Thyroid gland (tissue), 4 donors: Measurements from ENCODE around the gene SERPINB2. TPM values are rescaled to one million over a fixed set of nuclear protein-coding genes. Genes with fewer than 3 reads are reported as not detected.

Experiments used
- DNase-seq, 2 donors: peaks; one replicate each; pipeline ENCODE4 v3.0.0-alpha.2; 2019
- H3K27ac ChIP-seq, 3 donors: fragments of 200-600 bp; sonication (generic); 1 replicate in 2 of 3; 2 replicates in 1 of 3; pipeline ENCODE4 v1.5.1; 2016 to 2019; ENCODE audit warnings: mild to moderate bottlenecking in 1 of 3, moderate library complexity in 1 of 3
- H3K27me3 ChIP-seq: fragments of 200-600 bp; sonication (generic); one replicate; pipeline ENCODE4 v1.5.1; 2019
- H3K36me3 ChIP-seq, 2 donors: fragments of 200-600 bp; sonication (generic); one replicate each; pipeline ENCODE4 v1.5.1; 2016 to 2019
- H3K4me1 ChIP-seq, 2 donors: fragments of 200-600 bp; sonication (generic); one replicate each; pipeline ENCODE4 v1.5.1; 2017 to 2019
- H3K4me3 ChIP-seq, 3 donors: fragments of 200-600 bp; sonication (generic); replicated peaks in 1 of 3; 1 replicate in 2 of 3; 2 replicates in 1 of 3; pipeline ENCODE4 v1.5.1; 2016; ENCODE audit warnings: mild to moderate bottlenecking in 1 of 3
- H3K9me3 ChIP-seq: fragments of 200-600 bp; sonication (generic); one replicate; pipeline ENCODE4 v1.5.1; 2017
- CTCF ChIP-seq, 6 experiments: fragments of 200-600 bp in 3 of 6; fragments of 450-650 bp in 3 of 6; sonication (generic) in 3 of 6; IDR thresholded peaks; one replicate each; pipeline ENCODE4 v1.5.1; 2016 to 2019; ENCODE audit warnings: antibody characterized with exemption in 6 of 6, mild to moderate bottlenecking in 2 of 6, inconsistent platforms in 1 of 6, moderate library complexity in 1 of 6
- POLR2A ChIP-seq, 2 donors: fragments of 450-650 bp; IDR thresholded peaks; one replicate each; pipeline ENCODE4 v1.6.1; 2017; ENCODE audit warnings: antibody characterized with exemption in 2 of 2, mild to moderate bottlenecking in 2 of 2, moderate library complexity in 1 of 2
- WGBS, 2 donors: methylation state at CpG; one replicate each; pipeline ENCODE4 v1.1.5; 2017; 5-methylcytosine and 5-hydroxymethylcytosine counted together
- intact Hi-C: fragments of 100-400 bp; cut with DNase I; formaldehyde crosslinking; loops from one replicate; pipeline ENCODE4 v1.15.1; 2023
- total RNA-seq, 4 donors: library from RNA; depleted of rRNA; stranded (reverse); fragments of >200 nt; gene quantifications; one replicate each; pipeline ENCODE4 v1.2.3, GENCODE V29; 2016

The SERPINB2 gene
- total RNA-seq, 4 donors from 2014 or later, result 0.22 to 0.67 TPM; not detected in 2

GRCh38 chr18:63903851-63904570 is 16.5 kb downstream of the SERPINB2 start:
- Histone ChIP-seq H3K36me3 (no peaks in the 10 kb centered on the region), H3K27me3 (no peaks in the 10 kb centered on the region), H3K4me3 (no peak overlapping the region), H3K27ac (no peak overlapping the region), H3K9me3 (no peaks in the 10 kb centered on the region), H3K4me1 (no peaks in the 10 kb centered on the region)
- TF ChIP-seq POLR2A (IDR thresholded peaks at IDR 0.05) (no peak), CTCF (IDR thresholded peaks at IDR 0.05) (no peak)
- 87 to 96% methylated on average over 1 of the region's 1 CpG for WGBS, 2 donors
- DNase-seq, result no peak
- intact Hi-C loops, result no loop called here

GRCh38 chr18:63904694-63905093 is 17.2 kb downstream of the SERPINB2 start:
- TF ChIP-seq CTCF (IDR thresholded peaks at IDR 0.05) (no peak), POLR2A (IDR thresholded peaks at IDR 0.05) (no peak)
- Histone ChIP-seq H3K9me3 (no peaks in the 10 kb centered on the region), H3K27me3 (no peaks in the 10 kb centered on the region), H3K4me1 (no peaks in the 10 kb centered on the region), H3K4me3 (no peak overlapping the region), H3K27ac (no peak overlapping the region), H3K36me3 (no peaks in the 10 kb centered on the region)
- no peak for DNase-seq
- 68 to 86% methylated on average over 1 of the region's 1 CpG for WGBS, 2 donors
- intact Hi-C loops, result no loop called here

GRCh38 chr18:63905361-63905760 is 17.9 kb downstream of the SERPINB2 start:
- Histone ChIP-seq H3K27ac (no peak overlapping the region), H3K4me1 (no peaks in the 10 kb centered on the region), H3K4me3 (no peak overlapping the region), H3K27me3 (no peaks in the 10 kb centered on the region), H3K9me3 (no peaks in the 10 kb centered on the region), H3K36me3 (no peaks in the 10 kb centered on the region)
- 88 to 90% methylated on average over 2 of the region's 2 CpGs for WGBS, 2 donors
- TF ChIP-seq POLR2A (IDR thresholded peaks at IDR 0.05), result no peak
- TF ChIP-seq CTCF (IDR thresholded peaks at IDR 0.05), result no peak
- intact Hi-C loops, result no loop called here
- no peak for DNase-seq

- no peak for DNase-seq
- H3K9me3 ChIP-seq, result no peaks in the 10 kb centered on the region
- H3K4me1 ChIP-seq, result no peaks in the 10 kb centered on the region
- intact Hi-C loops, result no loop called here
- no peak overlapping the region for H3K27ac ChIP-seq
- TF ChIP-seq CTCF (IDR thresholded peaks at IDR 0.05) (no peak), POLR2A (IDR thresholded peaks at IDR 0.05) (no peak)
- H3K4me3 ChIP-seq, result no peak overlapping the region
- no peaks in the 10 kb centered on the region for H3K36me3 ChIP-seq
- 87 to 91% methylated on average over 1 of the region's 1 CpG for WGBS, 2 donors
- H3K27me3 ChIP-seq, result no peaks in the 10 kb centered on the region
Measured at GRCh38 chr18:63906056-63906455, 18.6 kb downstream of the SERPINB2 start.

- Histone ChIP-seq H3K9me3 (no peaks in the 10 kb centered on the region), H3K4me1 (no peaks in the 10 kb centered on the region), H3K27me3 (no peaks in the 10 kb centered on the region), H3K27ac (no peak within 1 kb of the TSS), H3K4me3 (no peak within 1 kb of the TSS), H3K36me3 (no peaks in the 10 kb centered on the region)
- TF ChIP-seq POLR2A (IDR thresholded peaks at IDR 0.05), result no peak
- no peak for TF ChIP-seq CTCF (IDR thresholded peaks at IDR 0.05)
- no peak for DNase-seq
- intact Hi-C loops, result no loop called here
Measured at GRCh38 chr18:63907664-63908063, 20.2 kb downstream of the SERPINB2 start, which contains the start of gene SERPINB10. SERPINB10 (plus strand) TSS chr18:63907958; CDS start chr18:63915511, 7,553 bp downstream.
